Stimulated activated naive CD8-positive, alpha-beta T cell treated with anti-CD3 and anti-CD28 coated beads, Interleukin-15, Interleukin-2, amounts not matched to agents 100 U/mL and 50 U/mL, for 24 hours (primary cell): ENCODE measurements around the gene SNAPC2.

Experiments
- ATAC-seq: fragments of 150-1000 bp; cut with Tn5 transposase; one replicate; pipeline ENCODE4 v1.10.0; 2021
- DNase-seq: peaks from one replicate; pipeline ENCODE4 v3.0.0; 2021

The SNAPC2 gene

GRCh38 chr19:7919610-7920518 lies at the start of gene SNAPC2:
SNAPC2 (plus strand) TSS chr19:7920338; CDS start chr19:7920367, 29 bp downstream.
- ATAC-seq (peak; percentile 67), DNase-seq (peak; percentile 97)

- DNase-seq (peak; percentile 73), ATAC-seq (no peak)
Observed at GRCh38 chr19:7870571-7871436, 49.3 kb upstream of the SNAPC2 start.

- DNase-seq = peak; percentile 91
- ATAC-seq = peak; percentile 16
Observed at GRCh38 chr19:7871437-7872305, 48.5 kb upstream of the SNAPC2 start.

- no peak for ATAC-seq
Observed at GRCh38 chr19:7872306-7873204, 47.6 kb upstream of the SNAPC2 start.

GRCh38 chr19:7873304-7874075 lies 46.6 kb upstream of the SNAPC2 start:
- ATAC-seq = no peak

More at GRCh38 chr19:7872306-7873204, 47.6 kb upstream of the SNAPC2 start:
- DNase-seq = no peak

GRCh38 chr19:7874076-7874896 lies 45.9 kb upstream of the SNAPC2 start, which contains the start of gene PRR36:
PRR36 (minus strand) TSS chr19:7874390; CDS start chr19:7873689, 701 bp downstream.
- DNase-seq (no peak), ATAC-seq (no peak)

More at GRCh38 chr19:7873304-7874075, 46.6 kb upstream of the SNAPC2 start:
- no peak for DNase-seq

GRCh38 chr19:7874897-7875273 lies 45.3 kb upstream of the SNAPC2 start:
- ATAC-seq (no peak), DNase-seq (no peak)

GRCh38 chr19:7877249-7877836 lies 42.8 kb upstream of the SNAPC2 start:
- ATAC-seq = no peak
- DNase-seq = no peak

- ATAC-seq (no peak), DNase-seq (no peak)
Observed at GRCh38 chr19:7879111-7879807, 40.9 kb upstream of the SNAPC2 start.

- DNase-seq = no peak
- peak; percentile 28 for ATAC-seq
Observed at GRCh38 chr19:7879836-7880235, 40.3 kb upstream of the SNAPC2 start.

- ATAC-seq = no peak
- DNase-seq = no peak
Observed at GRCh38 chr19:7881910-7882309, 38.2 kb upstream of the SNAPC2 start.

GRCh38 chr19:7883105-7883504 lies 37.0 kb upstream of the SNAPC2 start:
- DNase-seq (no peak), ATAC-seq (no peak)

GRCh38 chr19:7883796-7884570 lies 36.2 kb upstream of the SNAPC2 start:
- no peak for ATAC-seq
- DNase-seq = no peak

GRCh38 chr19:7885818-7886217 lies 34.3 kb upstream of the SNAPC2 start:
- DNase-seq (no peak), ATAC-seq (no peak)

- DNase-seq = no peak
- no peak for ATAC-seq
Observed at GRCh38 chr19:7887408-7888144, 32.6 kb upstream of the SNAPC2 start.

GRCh38 chr19:7888145-7888825 lies 31.9 kb upstream of the SNAPC2 start, which contains the start of gene LRRC8E:
LRRC8E (plus strand) TSS chr19:7888510; CDS start chr19:7895604, 7,094 bp downstream.
- ATAC-seq = peak; percentile 75
- DNase-seq = peak; percentile 67
